Mucosa of rectum (tissue), 2 donors: Measurements from ENCODE around the gene RFX1.
A peak's percentile ranks its signal among the peaks of the same experiment; 100 is the strongest.
"Not testable (repeated sequence)": the region's sequence is repeated elsewhere in the genome, so short reads cannot be mapped to it uniquely, and the experiment has no call there.

Experiments used
- H3K27ac ChIP-seq, 2 donors: one replicate each; pipeline ENCODE4 v1.7.0; 2013; ENCODE audit warnings: inconsistent platforms in 2 of 2, low read depth in 2 of 2, low read length in 2 of 2
- H3K27me3 ChIP-seq, 2 donors: one replicate each; pipeline ENCODE4 v1.7.0; 2013; ENCODE audit warnings: low read length in 2 of 2; ENCODE audit not compliant: control insufficient read depth in 2 of 2, insufficient read depth in 2 of 2
- H3K36me3 ChIP-seq, 2 donors: one replicate each; pipeline ENCODE4 v1.7.0; 2013; ENCODE audit warnings: low read length in 2 of 2; ENCODE audit not compliant: control insufficient read depth in 2 of 2, insufficient read depth in 2 of 2
- H3K4me1 ChIP-seq, 2 donors: one replicate each; pipeline ENCODE4 v1.7.0; 2013; ENCODE audit warnings: low read length in 2 of 2, mild to moderate bottlenecking in 1 of 2; ENCODE audit not compliant: control insufficient read depth in 2 of 2, insufficient read depth in 2 of 2
- H3K4me3 ChIP-seq, 2 donors: one replicate each; pipeline ENCODE4 v1.7.0; 2013; ENCODE audit warnings: low read length in 2 of 2
- H3K9ac ChIP-seq, 2 donors: one replicate each; pipeline ENCODE4 v1.7.0; 2013; ENCODE audit warnings: low read length in 2 of 2, low read depth in 1 of 2, mild to moderate bottlenecking in 1 of 2
- H3K9me3 ChIP-seq, 2 donors: one replicate each; pipeline ENCODE4 v1.7.0; 2013; ENCODE audit warnings: low read length in 2 of 2; ENCODE audit not compliant: control insufficient read depth in 2 of 2
- donor health status: healthy.
- donor health status: Normal muscosa, but diverticular disease.

The RFX1 gene

DNA sequence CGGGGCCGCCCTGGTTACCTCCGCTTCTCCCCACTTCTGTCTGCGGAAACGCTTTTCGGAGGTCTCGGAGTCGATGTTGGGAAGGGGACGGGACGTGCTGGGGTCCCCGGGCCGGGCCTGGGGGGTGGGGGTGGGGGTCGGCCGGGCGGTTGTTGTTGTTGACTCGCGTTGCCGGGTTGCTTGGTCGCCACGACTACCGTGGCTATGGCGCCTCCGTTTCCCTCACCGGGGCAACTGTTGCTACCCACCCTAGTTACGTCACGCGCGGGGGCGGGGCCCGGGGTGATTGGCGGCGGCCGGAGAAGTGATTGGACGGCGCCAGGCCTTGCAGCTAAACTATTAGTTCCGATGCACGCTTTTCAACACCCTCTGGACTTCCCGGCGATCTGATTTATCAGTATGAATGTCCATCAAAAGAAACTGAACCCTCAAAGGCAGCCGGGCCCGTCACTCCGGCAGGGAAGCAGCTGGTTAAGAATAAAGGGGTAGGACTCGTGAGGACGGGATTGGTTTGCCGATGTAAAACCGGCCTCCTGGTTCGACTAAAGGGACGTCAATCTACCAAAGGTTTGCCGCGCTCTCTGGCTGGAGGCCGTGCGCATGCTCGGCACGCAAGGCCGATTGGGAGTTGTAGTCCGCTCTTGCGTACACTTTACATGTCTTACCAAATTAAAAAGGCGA lies at the start of gene RFX1:
Gene RFX1 (minus strand): TSS at position 236 of the 681 bp plus-strand sequence. CDS start 12,477 bp downstream, outside the sequence.
- Histone ChIP-seq H3K36me3 (no peaks in the 10 kb centered on the region), H3K27me3 (no peaks in the 10 kb centered on the region), H3K9me3 (no peaks in the 10 kb centered on the region), H3K9ac (peak within 1 kb of the TSS; percentile 100), H3K4me3 (peak within 1 kb of the TSS; percentile 94 to 96), H3K27ac (peak within 1 kb of the TSS; percentile 100), H3K4me1 (peaks cover 16 to 17% of the 10 kb centered on the region in 2 donors)

DNA sequence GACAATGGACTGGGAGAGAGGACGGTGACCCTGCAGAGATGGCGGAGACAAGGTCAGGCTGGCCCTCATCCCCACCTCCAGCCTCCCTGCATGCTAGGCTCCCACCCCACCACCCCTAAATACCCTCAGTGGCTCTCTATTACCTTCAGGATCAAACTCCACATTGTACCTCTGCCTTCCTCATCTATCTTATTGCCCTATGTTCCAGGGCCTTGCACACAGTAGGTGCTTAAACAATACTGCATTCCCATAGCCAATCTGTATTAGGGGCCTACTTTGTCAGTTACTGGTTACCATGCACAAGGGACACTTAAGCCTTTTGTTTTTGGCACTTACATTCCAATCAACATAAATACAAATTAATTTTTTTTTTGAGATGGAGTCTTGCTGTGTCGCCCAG lies 49.3 kb upstream of the RFX1 start:
- Histone ChIP-seq H3K4me3 (no peak overlapping the region), H3K9ac (no peak overlapping the region), H3K9me3 (no peaks in the 10 kb centered on the region), H3K27ac (no peak overlapping the region), H3K4me1 (peaks cover 0 to 4% of the 10 kb centered on the region in 2 donors), H3K27me3 (peaks cover 3 to 4% of the 10 kb centered on the region in 2 donors), H3K36me3 (peaks cover 0 to 2% of the 10 kb centered on the region in 2 donors)

DNA sequence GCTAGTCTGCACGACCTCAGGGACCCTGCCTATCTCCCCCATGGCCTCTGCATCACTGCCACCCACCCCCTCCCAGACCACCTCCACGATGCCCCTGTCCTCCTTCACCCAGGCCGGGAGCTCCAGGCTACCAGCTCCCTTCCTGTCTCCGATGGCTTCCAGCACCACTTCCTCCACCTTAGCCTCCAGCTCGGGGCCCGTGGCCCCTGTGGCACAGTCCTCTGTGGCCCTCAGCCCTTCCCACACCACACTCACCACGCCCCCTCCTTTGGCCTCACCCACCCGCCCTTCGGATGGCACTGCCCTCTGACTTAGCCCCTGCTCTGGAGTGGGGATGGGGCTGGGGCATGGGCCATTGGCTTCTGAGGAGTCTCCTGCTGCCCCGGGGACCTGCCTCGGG lies 48.6 kb upstream of the RFX1 start:
- Histone ChIP-seq H3K9me3 (no peaks in the 10 kb centered on the region), H3K27me3 (peaks cover 3 to 4% of the 10 kb centered on the region in 2 donors), H3K4me1 (peaks cover 0 to 4% of the 10 kb centered on the region in 2 donors), H3K9ac (no peak overlapping the region), H3K4me3 (no peak overlapping the region), H3K36me3 (peaks cover 0 to 2% of the 10 kb centered on the region in 2 donors), H3K27ac (no peak overlapping the region)

DNA sequence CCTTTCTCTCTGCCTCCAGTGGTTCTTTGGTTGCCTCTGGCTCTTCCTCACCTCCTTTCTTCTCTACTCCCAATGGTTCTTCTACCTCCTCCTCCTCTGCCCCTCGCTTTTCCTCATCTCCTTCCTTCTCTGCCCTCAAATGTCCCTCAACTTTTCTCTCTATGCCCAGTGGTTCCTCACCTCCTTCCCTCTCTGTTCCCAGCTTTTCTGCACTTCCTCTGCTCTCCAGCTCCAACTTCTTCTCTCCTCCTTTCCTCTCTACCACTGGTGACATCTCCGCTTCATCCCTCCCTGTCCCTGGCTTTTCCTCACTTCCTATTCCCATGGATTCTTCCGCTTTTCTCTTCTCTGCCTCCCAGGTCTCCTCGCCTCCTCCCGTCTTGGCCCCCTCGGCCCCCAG lies 48.0 kb upstream of the RFX1 start:
- peaks cover 3 to 4% of the 10 kb centered on the region in 2 donors for H3K27me3 ChIP-seq
- H3K36me3 ChIP-seq, result peaks cover 0 to 2% of the 10 kb centered on the region in 2 donors
- H3K9ac ChIP-seq, result no peak overlapping the region
- no peak overlapping the region for H3K27ac ChIP-seq
- H3K4me1 ChIP-seq, result peaks cover 0 to 4% of the 10 kb centered on the region in 2 donors
- H3K4me3 ChIP-seq, result no peak overlapping the region
- no peaks in the 10 kb centered on the region for H3K9me3 ChIP-seq

DNA sequence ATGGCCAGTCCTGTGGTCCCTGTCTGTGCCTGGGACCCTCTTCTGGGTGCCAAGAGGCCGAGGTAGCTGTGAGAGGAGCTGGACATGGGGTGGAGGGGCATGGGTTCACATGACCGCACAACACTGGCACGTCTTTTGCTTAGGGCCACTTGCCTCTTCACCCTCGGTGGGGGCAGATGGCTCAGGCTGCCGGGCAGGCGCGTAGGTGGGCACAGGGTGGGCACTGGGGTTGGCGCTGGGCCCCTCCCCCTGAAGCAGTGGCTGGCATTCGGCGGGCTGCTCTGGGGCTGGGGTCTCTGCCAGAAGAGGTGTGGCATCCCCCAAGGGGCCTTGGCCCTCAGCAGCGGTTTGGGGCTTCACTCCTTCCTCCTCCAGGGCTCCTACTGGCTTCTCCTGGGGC lies 47.4 kb upstream of the RFX1 start:
- peaks cover 1 to 3% of the 10 kb centered on the region in 2 donors for H3K27me3 ChIP-seq
- H3K27ac ChIP-seq, result no peak overlapping the region
- H3K4me1 ChIP-seq, result peaks cover 0 to 4% of the 10 kb centered on the region in 2 donors
- H3K4me3 ChIP-seq, result no peak overlapping the region
- H3K9ac ChIP-seq, result no peak overlapping the region
- H3K36me3 ChIP-seq, result peaks cover 0 to 2% of the 10 kb centered on the region in 2 donors
- no peaks in the 10 kb centered on the region for H3K9me3 ChIP-seq

DNA sequence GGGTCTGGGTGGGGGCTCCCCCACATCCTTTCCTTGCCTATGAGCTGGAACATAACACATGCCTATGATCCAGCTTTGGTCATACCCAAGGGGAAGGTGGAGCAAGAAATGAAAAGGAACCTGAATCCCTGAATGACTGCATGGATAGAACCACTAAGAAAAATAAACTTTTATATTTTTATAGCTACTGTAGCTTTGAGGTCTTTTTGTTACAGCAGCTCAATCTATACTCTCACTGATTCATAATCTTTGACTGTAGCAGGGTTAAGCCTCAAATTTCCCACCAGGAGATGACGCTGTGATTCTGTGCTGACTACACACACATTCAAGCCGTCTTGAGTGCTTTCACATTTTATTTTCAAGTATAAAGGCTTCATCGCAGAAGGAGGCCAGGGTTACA lies 46.9 kb upstream of the RFX1 start:
- Histone ChIP-seq H3K27me3 (no peaks in the 10 kb centered on the region), H3K27ac (no peak overlapping the region), H3K9me3 (no peaks in the 10 kb centered on the region), H3K4me1 (peaks cover 0 to 3% of the 10 kb centered on the region in 2 donors), H3K9ac (no peak overlapping the region), H3K36me3 (peaks cover 0 to 2% of the 10 kb centered on the region in 2 donors), H3K4me3 (no peak overlapping the region)

DNA sequence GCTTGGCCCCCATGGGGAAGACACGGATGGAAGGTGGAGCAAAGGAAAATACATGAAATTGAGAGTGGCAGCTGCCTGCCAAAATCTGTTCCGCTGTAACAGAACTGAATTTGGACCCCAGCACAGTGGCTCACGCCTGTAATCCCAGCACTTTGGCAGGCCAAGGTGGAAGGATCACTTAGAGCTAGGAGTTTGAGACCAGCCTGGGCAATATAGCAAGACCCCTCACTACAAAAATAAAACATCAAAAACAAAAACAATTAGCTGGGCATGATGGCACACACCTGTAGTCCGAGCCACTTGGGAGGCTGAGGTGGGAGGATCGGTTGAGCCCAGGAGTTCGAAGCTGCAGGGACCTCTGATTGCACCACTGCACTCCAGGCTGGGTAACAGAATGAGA lies 46.4 kb upstream of the RFX1 start:
- Histone ChIP-seq H3K9ac (no peak overlapping the region), H3K27ac (no peak overlapping the region), H3K36me3 (peaks cover 0 to 2% of the 10 kb centered on the region in 2 donors), H3K9me3 (no peaks in the 10 kb centered on the region), H3K27me3 (no peaks in the 10 kb centered on the region), H3K4me3 (no peak overlapping the region), H3K4me1 (no peaks in the 10 kb centered on the region)

DNA sequence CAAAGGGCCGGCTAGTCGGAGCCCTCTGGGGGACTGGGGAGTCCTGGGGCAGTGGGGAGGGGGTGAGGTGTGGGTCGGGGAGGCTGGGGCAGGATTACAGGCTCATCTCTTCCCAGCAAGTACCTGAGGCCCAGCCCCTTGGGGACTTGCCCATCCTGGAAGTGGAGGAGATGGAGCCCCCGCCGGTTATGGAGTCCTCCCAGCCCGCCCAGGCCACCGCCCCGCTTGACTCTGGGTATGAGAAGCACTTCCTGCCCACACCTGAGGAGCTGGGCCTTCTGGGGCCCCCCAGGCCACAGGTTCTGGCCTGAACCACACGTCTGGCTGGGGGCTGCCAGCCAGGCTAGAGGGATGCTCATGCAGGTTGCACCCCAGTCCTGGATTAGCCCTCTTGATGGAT lies 45.9 kb upstream of the RFX1 start:
- Histone ChIP-seq H3K4me1 (no peaks in the 10 kb centered on the region), H3K9ac (no peak overlapping the region), H3K36me3 (peaks cover 0 to 2% of the 10 kb centered on the region in 2 donors), H3K4me3 (no peak overlapping the region), H3K9me3 (no peaks in the 10 kb centered on the region), H3K27ac (no peak overlapping the region), H3K27me3 (no peaks in the 10 kb centered on the region)

DNA sequence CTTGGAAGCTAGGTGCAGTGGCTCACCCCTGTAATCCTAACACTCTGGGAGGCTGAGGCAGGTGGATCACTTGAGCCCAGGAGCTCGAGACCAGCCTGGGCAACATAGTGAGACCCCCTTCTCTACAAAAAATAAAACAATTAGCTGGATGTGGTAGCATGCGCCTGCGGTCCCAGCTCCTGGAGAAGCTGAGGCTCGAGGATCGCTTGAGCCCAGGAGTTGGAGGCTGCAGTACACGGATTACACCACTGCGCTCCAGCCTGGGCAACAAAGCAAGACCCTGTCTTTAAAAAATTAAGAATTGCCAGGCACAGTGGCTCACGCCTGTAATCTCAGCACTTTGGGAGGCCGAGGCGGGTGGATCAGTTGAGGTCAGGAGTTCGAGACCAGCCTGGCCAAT lies 44.8 kb upstream of the RFX1 start:
- H3K4me3 ChIP-seq, H3K36me3 ChIP-seq, H3K4me1 ChIP-seq, H3K9ac ChIP-seq, H3K9me3 ChIP-seq, H3K27me3 ChIP-seq, H3K27ac ChIP-seq: not testable (repeated sequence)

DNA sequence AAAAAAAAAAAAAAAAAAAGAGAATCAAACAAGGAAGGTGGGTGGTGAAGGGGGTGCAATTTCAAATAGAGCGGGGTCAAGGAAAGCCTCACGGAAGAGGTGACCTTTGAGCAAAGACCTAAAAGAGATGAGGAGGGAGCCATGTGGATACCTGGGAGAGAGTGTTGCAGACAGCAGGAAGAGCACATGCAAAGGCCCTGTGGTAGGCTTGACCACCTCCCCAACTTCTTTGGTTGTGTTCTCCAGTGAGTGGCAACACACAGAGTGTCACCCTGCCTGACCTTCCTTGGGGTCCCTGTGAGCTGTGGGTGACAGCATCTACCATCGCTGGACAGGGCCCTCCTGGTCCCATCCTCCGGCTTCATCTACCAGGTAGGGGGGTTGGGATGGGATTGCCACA lies 44.4 kb upstream of the RFX1 start:
- Histone ChIP-seq H3K4me3 (no peak overlapping the region), H3K9ac (no peak overlapping the region), H3K27ac (no peak overlapping the region), H3K36me3 (peaks cover 0 to 2% of the 10 kb centered on the region in 2 donors), H3K9me3 (no peaks in the 10 kb centered on the region), H3K27me3 (no peaks in the 10 kb centered on the region), H3K4me1 (no peaks in the 10 kb centered on the region)
